C4-2B (cell line): ENCODE measurements around the gene MTA1.

Source experiments
- H3K27ac ChIP-seq: fragments of 450-650 bp; 2 replicates; pipeline ENCODE4 v1.5.1; 2017
- ZFX ChIP-seq: fragments of 450-650 bp; IDR thresholded peaks from 2 replicates; pipeline ENCODE4 v1.6.1; 2017
- TF ChIP-seq, protein P1 (sequence below): fragments of 450-650 bp; conservative IDR thresholded peaks from 2 replicates; pipeline ENCODE4 v1.5.1; 2017; ENCODE audit warnings: mild to moderate bottlenecking

MTA1 gene

DNA sequence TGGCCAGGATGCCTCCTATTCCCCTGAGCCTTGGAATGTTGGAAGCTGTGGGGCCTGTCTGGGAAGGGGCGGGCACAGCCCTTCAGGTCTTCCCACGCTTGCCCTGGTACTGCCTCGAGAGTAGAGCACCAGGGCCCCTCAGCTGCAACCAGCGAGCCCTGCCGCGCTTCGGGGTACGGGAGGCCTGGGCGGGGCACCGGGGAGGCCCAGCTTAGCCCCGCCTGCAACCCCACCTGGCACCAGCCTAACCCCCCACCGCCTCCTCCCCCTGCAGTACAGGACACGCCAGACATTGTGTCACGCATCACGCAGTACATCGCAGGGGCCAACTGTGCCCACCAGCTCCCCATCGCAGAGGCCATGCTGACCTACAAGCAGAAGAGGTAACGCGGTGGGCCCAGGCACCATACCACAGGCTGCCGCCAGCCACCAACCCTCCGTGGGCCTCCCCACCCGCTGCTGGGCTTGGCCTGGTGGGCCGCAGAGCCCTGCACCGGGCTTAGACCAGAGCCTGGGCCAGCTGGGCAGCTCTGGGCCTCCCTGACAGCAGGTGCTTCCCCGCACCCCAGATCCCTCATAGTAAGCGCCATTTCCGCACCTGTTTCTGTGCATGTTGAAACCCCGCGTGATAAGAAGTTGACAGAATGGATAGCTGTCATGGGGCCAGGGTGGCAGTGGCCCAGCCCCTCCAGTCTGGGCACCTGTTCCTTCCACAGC is 34.9 kb upstream of the MTA1 start:
- no peak overlapping the region for H3K27ac ChIP-seq
- TF ChIP-seq, protein P1, sequence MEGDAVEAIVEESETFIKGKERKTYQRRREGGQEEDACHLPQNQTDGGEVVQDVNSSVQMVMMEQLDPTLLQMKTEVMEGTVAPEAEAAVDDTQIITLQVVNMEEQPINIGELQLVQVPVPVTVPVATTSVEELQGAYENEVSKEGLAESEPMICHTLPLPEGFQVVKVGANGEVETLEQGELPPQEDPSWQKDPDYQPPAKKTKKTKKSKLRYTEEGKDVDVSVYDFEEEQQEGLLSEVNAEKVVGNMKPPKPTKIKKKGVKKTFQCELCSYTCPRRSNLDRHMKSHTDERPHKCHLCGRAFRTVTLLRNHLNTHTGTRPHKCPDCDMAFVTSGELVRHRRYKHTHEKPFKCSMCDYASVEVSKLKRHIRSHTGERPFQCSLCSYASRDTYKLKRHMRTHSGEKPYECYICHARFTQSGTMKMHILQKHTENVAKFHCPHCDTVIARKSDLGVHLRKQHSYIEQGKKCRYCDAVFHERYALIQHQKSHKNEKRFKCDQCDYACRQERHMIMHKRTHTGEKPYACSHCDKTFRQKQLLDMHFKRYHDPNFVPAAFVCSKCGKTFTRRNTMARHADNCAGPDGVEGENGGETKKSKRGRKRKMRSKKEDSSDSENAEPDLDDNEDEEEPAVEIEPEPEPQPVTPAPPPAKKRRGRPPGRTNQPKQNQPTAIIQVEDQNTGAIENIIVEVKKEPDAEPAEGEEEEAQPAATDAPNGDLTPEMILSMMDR: no peak
- no peak for TF ChIP-seq ZFX

DNA sequence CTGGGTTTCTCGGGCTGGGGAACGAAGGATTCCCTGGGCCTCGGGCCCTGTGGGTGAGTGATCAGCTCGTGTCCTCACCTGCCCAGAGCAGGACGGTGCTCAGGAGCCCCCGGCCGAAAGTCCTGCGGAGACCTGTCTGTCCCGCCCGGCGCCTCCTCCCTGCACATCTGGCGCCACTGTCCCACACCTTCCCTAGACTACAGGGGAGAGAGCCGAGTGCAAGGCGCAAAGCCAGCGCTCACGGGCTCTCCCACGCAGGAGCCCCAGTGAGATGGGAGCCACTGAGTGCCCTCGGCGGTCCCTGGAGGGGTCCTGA is 34.3 kb upstream of the MTA1 start:
- no peak overlapping the region for H3K27ac ChIP-seq
- TF ChIP-seq, protein P1: no peak
- TF ChIP-seq ZFX: no peak

DNA sequence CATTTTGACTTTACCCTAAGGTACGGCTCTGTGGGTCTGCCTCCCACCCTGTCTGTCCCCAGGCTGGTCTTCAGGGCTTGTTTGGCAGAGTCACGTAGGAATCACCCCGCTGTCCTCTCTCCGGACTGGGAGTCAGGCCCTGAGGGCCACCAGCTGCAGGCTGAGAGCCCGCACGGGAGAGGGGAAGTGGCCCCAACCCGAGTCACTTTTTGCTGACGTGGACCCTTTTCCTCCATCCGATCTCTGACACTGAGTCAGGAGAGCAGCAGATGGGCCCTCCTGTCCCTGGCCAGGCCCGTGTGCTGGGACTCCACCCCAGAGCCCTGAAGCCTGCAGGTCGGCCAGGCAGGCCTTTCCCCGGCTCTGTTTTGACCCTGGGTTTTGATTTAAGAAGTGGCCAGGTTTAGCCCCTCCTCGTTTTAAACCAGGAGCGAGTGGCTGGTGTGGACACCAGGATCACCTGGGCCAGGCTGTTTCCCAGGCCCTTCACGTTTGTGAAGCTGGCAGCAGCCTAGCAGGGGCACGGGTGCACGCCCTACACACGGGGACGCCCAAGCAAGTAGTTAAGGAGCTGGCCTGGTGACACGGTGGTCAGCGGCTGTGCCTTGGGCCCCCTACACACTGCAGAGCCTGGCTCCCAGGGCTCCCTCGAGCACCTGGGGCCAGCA is 33.8 kb upstream of the MTA1 start:
- H3K27ac ChIP-seq: no peak overlapping the region
- TF ChIP-seq ZFX: no peak
- TF ChIP-seq, protein P1: no peak

DNA sequence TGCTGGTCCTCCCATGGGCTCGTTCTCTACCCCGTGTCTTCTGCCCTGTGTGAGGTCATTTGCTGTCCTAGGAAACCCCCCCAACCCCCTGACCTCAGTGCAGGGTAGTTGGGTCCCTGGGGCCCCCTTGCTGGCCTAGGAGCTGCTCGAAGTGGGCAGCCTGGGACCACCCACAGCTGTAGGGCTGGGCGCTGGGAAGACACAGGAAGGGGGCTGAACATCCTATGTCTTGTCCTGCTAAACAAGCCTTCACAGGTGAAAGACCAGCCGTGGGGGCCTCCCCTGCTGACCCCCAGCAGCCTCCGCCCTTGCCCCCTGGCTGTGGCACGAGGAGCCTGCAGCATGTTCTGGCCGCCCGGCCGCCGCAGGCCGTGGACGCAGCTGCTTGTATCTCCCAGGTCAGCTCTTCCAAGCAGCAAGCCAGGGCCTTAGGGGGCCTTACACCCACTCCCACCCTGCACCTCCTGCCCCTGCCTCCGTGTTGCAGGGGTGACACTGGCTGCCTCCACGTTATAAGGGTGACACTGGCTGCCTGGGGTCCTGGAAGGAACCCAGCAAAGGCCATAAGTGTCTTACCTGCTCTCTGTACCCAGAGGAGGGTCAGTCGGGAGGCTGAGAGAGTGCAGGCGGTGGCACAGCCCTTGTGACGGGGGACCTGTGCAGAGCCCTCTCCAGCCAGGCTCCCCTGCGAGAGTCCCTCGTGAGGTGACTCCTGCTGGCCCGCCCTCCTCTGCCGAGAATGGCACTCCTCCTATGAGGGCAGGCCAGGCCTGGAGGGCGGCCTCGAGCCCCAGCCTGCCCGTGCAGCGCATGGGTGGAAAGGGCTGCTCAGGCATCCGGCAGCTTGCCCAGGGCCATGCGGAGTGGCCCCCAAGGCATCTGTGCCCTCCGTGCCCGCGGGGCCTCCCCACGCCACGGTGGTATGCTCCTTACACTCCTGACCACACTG is 32.8 kb upstream of the MTA1 start:
- no peak overlapping the region for H3K27ac ChIP-seq

DNA sequence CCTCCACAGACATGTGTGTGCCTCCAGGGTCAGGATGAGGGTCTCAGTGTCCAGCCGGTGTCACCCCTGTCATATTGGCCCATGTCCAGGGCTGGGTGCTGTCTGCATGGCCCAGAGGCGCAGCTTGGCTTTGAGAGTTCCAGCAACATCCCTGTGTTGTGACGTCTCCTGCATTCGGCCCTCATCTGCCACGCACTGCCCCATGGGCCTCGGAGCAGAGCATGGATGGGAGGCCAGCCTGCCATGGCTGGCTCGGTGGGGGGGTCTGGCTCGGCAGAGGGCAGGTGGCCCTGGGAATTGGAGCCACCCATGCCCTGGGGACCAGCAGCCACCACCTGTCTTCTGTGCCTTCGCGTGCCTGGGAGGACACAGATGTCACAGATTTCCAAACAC is 32.1 kb upstream of the MTA1 start:
- TF ChIP-seq, protein P1: no peak
- H3K27ac ChIP-seq: no peak overlapping the region

More for the DNA sequence above, 32.8 kb upstream of the MTA1 start:
- TF ChIP-seq ZFX: no peak
- TF ChIP-seq, protein P1: no peak

DNA sequence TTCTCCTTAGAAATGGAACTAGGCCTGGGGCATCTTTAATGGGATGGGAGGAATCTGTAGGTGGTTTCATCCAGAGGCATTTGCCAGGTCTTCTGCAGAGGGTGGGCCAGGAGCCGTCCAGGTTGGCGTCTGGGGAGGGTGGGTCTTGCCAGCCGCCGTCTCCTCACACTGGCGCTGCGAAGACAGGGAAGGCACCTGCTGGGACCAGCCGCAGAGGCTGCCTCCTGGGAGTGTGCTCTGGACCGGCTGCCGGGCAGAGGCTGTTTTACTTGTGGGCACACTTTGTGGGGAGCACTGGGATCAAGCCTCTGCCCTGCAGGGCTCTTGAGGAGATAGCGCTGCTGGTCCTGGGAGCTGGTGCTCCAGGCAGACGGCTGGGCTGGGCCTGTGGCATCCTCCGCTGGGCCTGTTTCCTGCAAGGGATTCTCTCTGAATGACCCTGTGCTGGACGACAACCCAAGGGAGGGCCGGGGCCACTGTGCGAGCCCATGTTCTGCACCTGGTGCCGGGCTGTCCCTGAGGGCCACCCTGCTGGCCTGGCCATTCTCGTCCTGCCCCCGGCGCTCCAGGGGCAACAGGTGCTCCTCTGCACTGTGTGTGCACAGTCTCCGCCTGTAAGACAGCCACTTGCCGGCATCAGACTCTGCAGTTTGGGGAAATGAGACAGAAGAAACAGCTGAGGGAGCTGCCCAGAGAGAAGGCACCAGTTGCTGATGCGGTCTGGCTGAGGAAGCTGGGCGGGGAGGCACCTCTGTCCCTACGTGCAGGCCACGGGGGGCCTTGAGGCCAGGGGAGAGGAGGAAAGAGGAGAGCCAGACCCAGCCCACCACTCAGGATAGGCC is 31.3 kb upstream of the MTA1 start:
- no peak for TF ChIP-seq ZFX
- TF ChIP-seq, protein P1: no peak
- no peak overlapping the region for H3K27ac ChIP-seq
